ENCODE results near the gene PRKCB.
A peak's percentile ranks its signal among the peaks of the same experiment; 100 is the strongest.
"Not testable (repeated sequence)": the region's sequence is repeated elsewhere in the genome, so short reads cannot be mapped to it uniquely, and the experiment has no call there.

The PRKCB gene

GRCh38 chr16:23929237-23929636, 93.5 kb downstream of the PRKCB start:
- Histone ChIP-seq H3K4me3 (no peak overlapping the region), H3K27ac (no peak overlapping the region)

DNA sequence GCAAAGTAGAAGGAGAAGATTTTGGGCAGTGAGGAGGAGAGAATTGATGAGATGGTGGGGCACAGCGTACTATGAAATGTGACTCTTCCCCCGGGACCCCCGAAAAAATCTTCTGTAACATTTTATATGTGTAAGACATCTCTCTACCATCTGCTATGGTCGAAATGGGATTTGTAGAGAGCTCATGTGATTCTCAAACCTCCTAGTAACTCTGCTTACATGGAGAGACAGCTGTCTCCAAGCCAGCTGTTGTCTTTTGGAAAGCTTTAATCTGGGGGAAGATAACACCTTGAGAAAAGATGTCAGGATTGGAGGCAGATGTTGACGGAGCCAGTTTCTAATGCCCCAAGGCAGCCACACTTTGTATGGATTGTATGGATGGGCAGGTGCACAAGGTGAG, 94.1 kb downstream of the PRKCB start:
- H3K27ac ChIP-seq: no peak overlapping the region

DNA sequence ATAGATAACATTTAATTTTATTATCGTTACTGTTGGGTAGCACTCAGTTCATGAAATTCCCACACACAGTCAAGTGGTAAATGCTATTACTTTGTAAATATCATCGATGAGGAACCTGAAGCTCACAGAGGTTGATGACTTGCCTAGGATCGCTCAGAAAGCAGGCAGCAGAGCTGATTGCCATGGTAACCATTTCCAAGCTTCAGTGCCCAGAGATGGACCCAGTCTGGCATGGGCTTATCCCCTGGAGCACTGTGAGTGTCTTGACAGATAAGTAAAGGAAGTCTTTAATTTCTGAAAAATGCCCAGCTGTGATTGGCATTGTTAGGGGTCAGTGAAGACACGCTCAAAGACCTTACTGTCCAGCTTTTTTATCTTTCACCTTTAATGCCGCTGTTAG, 95.0 kb downstream of the PRKCB start:
- Histone ChIP-seq H3K4me3 (no peak overlapping the region), H3K27ac (no peak overlapping the region)

More for the DNA sequence above, 94.1 kb downstream of the PRKCB start:
- no peak overlapping the region for H3K4me3 ChIP-seq

- Histone ChIP-seq H3K27ac (no peak overlapping the region), H3K4me3 (no peak overlapping the region)
Observed at GRCh38 chr16:23931199-23931598, 95.4 kb downstream of the PRKCB start.

DNA sequence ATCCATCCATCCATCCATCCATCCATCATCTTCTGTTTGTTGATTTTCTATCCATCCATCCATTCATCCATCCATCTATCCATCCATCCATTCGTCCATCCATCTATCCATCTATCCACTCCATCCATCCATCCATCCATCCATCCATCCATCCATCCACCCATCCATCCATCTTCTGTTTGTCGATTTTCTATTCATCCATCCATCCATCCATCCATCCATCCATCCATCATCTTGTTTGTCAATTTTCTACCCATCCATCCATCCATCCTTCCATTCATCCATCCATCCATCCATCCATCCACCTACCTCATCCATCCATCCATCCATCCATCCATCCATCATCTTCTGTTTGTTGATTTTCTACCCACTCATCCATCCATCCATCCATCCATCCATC, 97.9 kb downstream of the PRKCB start:
- H3K27ac ChIP-seq, H3K4me3 ChIP-seq: not testable (repeated sequence)

GRCh38 chr16:23934610-23935236, 98.9 kb downstream of the PRKCB start:
- Histone ChIP-seq H3K27ac (no peak overlapping the region), H3K4me3 (no peak overlapping the region)

DNA sequence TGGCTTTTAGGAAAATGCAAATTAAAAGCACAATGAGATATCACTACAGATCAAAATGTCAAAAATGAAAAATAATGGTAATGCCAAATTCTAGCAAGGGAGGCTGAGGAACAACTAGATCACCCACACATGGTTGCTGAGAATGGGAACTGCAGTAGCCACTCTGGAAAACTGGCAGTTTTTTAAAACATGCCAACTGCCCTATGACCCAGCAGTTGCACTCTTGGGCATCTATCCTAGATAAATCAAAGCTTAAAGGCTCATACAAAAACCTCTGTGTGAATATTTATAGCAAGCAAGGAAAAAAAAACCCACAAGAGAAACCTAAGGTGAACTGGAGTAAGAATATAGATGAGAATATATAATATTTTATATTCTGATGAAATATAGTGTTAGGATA, 104.3 kb downstream of the PRKCB start:
- Histone ChIP-seq H3K4me3 (no peak overlapping the region), H3K27ac (no peak overlapping the region)

- Histone ChIP-seq H3K27ac (no peak overlapping the region), H3K4me3 (no peak overlapping the region)
Observed at GRCh38 chr16:23941025-23941424, 105.2 kb downstream of the PRKCB start.

GRCh38 chr16:23941963-23942564, 106.3 kb downstream of the PRKCB start:
- no peak overlapping the region for H3K4me3 ChIP-seq
- H3K27ac ChIP-seq: no peak overlapping the region

GRCh38 chr16:23943604-23944003, 107.8 kb downstream of the PRKCB start:
- Histone ChIP-seq H3K27ac (no peak overlapping the region), H3K4me3 (no peak overlapping the region)

DNA sequence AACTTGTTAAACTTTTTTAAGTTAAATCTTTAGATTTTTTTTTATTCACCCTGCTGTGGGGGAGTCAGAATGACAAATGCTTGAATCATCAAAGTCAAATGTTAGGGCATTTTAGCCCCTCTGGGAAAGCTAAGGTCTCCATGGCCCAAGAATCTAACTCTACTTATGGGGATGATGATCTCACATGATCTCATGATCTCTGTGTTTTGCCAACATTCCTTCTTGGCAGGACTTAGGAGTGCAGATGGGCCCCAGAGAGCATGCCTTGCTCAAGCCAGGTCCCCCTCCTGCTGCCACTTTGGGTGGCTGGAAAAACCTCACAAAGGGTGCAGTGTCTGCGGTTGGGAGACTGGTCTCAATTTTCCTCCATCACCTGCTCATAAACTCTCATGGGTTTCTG, 108.6 kb downstream of the PRKCB start:
- no peak overlapping the region for H3K4me3 ChIP-seq
- no peak overlapping the region for H3K27ac ChIP-seq

- no peak overlapping the region for H3K27ac ChIP-seq
- H3K4me3 ChIP-seq: no peak overlapping the region
Observed at GRCh38 chr16:23945243-23945642, 109.5 kb downstream of the PRKCB start.

GRCh38 chr16:23947838-23948237, 112.1 kb downstream of the PRKCB start:
- no peak overlapping the region for H3K4me3 ChIP-seq
- H3K27ac ChIP-seq: peak overlapping the region in 4 of 21 experiments; percentile 17 to 89 (median 67)

DNA sequence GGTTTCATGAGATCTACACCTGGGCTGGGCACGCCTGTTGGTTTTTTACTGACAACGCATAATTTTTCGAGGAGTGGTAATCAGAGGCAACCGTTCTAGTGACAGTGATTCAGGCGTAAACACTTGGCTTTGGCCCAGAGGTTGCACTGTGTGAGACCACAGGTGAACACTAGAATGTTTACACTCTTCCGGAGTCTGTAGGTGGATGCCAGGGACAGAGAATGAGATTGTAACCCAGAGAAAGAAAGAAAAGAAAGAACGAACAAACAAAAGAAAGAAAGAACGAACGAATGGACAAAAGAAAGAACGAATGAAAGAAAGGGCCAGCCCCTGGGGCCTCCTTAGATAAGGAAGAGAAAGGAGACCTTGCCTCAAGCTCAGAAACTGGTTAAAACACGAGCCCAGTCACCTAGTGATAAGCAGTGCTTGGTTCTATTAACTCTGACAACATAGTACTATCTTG, 113.2 kb downstream of the PRKCB start:
- Histone ChIP-seq H3K27ac (peak overlapping the region in 7 of 21 experiments; percentile 17 to 89 (median 60)), H3K4me3 (no peak overlapping the region)

DNA sequence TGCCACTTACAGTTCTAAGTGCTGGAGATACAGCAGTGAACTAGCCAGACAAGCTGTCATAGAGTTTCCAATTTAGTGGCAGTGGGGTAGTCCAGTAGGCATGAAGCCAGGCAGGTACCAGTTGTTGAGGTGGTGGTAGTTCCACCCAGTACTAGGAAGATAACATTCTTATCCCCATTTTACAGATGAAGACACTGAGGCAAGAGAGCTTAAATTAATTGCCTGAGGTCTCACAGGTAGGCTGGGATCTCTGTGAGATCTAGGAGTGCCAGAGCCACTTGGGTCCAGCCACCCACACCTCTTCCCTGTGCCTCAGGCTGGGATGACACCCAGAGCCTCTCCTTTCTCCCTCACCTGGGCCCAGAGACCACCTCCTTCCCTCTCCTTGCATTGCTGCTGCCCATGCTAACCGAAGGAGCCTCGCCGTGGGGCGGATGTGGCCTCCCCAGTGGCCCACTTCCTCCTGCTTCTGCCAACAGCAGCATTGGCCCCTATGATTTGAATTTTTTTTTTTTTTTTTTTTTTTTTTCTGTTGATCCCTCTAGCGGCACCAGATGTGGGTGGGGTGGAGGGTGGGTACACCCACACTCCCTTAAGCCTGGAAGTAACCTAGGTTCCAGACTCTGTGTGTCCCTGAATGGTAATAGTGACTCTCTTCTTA, 114.0 kb downstream of the PRKCB start:
- no peak overlapping the region for H3K4me3 ChIP-seq
- peak overlapping the region in 13 of 21 experiments; percentile 24 to 89 (median 47) for H3K27ac ChIP-seq

DNA sequence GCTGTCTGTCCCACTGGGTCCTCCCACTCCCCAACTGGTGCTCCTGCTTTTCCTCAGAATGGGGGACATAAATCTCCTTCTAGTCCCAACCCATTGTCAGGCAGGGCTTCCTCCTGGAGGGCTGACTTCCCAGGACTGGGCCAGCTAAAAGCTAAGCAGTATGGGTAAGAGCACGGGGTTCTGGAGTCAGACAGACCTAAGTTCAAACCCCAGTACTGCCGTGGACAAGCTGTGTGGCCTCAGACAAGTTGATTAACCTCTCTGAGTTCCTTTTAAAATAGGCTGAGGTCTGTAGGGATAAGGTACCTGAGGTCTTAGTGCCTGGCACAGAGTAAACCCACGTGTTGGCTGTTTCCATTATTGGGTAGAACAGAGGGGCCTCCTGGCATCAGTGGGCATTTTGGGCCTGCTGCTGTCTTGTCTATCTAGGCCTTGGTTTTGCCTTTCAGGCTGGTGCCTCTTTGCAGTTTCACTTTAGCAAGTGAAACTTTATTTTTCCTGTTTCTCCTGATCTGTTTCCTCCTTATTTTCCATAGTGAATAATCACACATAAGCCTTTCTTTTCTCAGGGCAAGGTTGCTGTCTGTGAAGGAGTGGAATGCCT, 114.6 kb downstream of the PRKCB start:
- peak overlapping the region in 14 of 21 experiments; percentile 5 to 89 (median 43) for H3K27ac ChIP-seq
- no peak overlapping the region for H3K4me3 ChIP-seq

GRCh38 chr16:23950898-23951297, 115.1 kb downstream of the PRKCB start:
- H3K4me3 ChIP-seq: no peak overlapping the region
- peak overlapping the region in 11 of 21 experiments; percentile 5 to 89 (median 70) for H3K27ac ChIP-seq

GRCh38 chr16:23952128-23952970, 116.6 kb downstream of the PRKCB start:
- H3K4me3 ChIP-seq: no peak overlapping the region
- H3K27ac ChIP-seq: peak overlapping the region in 6 of 21 experiments; percentile 11 to 89 (median 33)

- H3K27ac ChIP-seq: peak overlapping the region in 2 of 21 experiments; percentile 11 to 46
- H3K4me3 ChIP-seq: no peak overlapping the region
Observed at GRCh38 chr16:23952971-23953300, 117.2 kb downstream of the PRKCB start.

DNA sequence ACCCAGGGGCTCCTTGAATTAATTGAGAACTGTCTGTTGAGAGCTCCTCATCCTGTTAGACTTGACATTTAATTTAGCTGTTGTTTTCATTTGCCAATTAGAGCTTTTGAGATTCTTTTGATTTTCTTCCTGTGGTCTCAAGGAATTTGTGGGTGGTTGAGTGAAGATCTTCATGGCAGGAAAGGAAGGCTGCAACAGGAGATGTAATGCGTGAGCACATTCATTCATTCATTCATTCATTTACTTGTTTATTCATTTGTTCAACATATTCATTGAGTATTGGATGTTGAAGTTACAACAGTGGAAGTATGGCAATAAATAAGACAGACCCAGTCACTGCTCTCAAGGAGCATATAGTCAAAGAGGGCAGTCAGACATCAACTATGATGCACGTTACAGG, 117.7 kb downstream of the PRKCB start:
- H3K4me3 ChIP-seq: no peak overlapping the region
- peak overlapping the region in 1 of 21 experiments; percentile 11 for H3K27ac ChIP-seq

Data from skin epidermis (tissue), 12 donors.